Right atrium auricular region (tissue), 2 donors: ENCODE measurements around the gene PTPN14. TPM values are rescaled to one million over a fixed set of nuclear protein-coding genes. Genes with fewer than 3 reads are reported as not detected.

Experiments
- DNase-seq: peaks from one replicate; pipeline ENCODE4 v3.0.0-alpha.2; 2019; ENCODE audit warnings: low spot score
- H3K27ac ChIP-seq, 2 donors: fragments of 200-600 bp; sonication (generic); 1 replicate in 1 of 2; 2 replicates in 1 of 2; pipeline ENCODE4 v1.5.1; 2016 to 2019
- H3K27me3 ChIP-seq, 2 donors: fragments of 200-600 bp; sonication (generic); one replicate each; pipeline versions ENCODE4 v1.5.1 to v1.6.0; 2017 to 2019
- H3K36me3 ChIP-seq: fragments of 200-600 bp; sonication (generic); one replicate; pipeline ENCODE4 v1.5.1; 2016
- H3K4me1 ChIP-seq, 2 donors: fragments of 200-600 bp; sonication (generic); one replicate each; pipeline versions ENCODE4 v1.5.1 to v1.6.0; 2017 to 2019
- H3K4me3 ChIP-seq, 2 donors: fragments of 200-600 bp; sonication (generic); 1 replicate in 1 of 2; 2 replicates in 1 of 2; pipeline ENCODE4 v1.5.1; 2017 to 2019; ENCODE audit warnings: mild to moderate bottlenecking in 1 of 2, moderate library complexity in 1 of 2
- H3K9me3 ChIP-seq, 2 donors: fragments of 200-600 bp; sonication (generic); one replicate each; pipeline ENCODE4 v1.5.1; 2019
- CTCF ChIP-seq, 2 donors: fragments of 200-600 bp; sonication (generic); IDR thresholded peaks; one replicate each; pipeline ENCODE4 v1.5.1; 2019; ENCODE audit warnings: antibody characterized with exemption in 2 of 2
- total RNA-seq, 2 donors: library from RNA; depleted of rRNA; stranded (reverse); fragments of >200 nt; gene quantifications; one replicate each; pipeline ENCODE4 v1.1.0, GENCODE V29; 2016

The PTPN14 gene
- total RNA-seq, 2 donors from 2014 or later = 8.4 to 27.2 TPM

GRCh38 chr1:214550857-214551435 is 456 bp downstream of the PTPN14 start:
- H3K27me3 ChIP-seq = no peaks in the 10 kb centered on the region
- peak overlapping the region; percentile 74 to 87 for H3K4me3 ChIP-seq
- H3K27ac ChIP-seq = peak overlapping the region; percentile 94 to 97
- H3K36me3 ChIP-seq = no peaks in the 10 kb centered on the region
- no peak for DNase-seq
- peaks cover 0 to 38% of the 10 kb centered on the region in 2 donors for H3K4me1 ChIP-seq
- H3K9me3 ChIP-seq = no peaks in the 10 kb centered on the region
- no peak for TF ChIP-seq CTCF (IDR thresholded peaks at IDR 0.05)

GRCh38 chr1:214550013-214550856 is 1.2 kb downstream of the PTPN14 start:
- peak in 1 of 2 donors; percentile 37 for TF ChIP-seq CTCF (IDR thresholded peaks at IDR 0.05)
- Histone ChIP-seq H3K4me1 (peaks cover 0 to 38% of the 10 kb centered on the region in 2 donors), H3K27me3 (no peaks in the 10 kb centered on the region), H3K36me3 (no peaks in the 10 kb centered on the region), H3K4me3 (peak overlapping the region; percentile 74 to 87), H3K9me3 (no peaks in the 10 kb centered on the region), H3K27ac (peak overlapping the region; percentile 94 to 97)
- no peak for DNase-seq

- Histone ChIP-seq H3K4me1 (peaks cover 0 to 38% of the 10 kb centered on the region in 2 donors), H3K27ac (peak overlapping the region in 1 of 2 donors; percentile 94), H3K9me3 (no peaks in the 10 kb centered on the region), H3K36me3 (no peaks in the 10 kb centered on the region), H3K4me3 (peak overlapping the region in 1 of 2 donors; percentile 74), H3K27me3 (no peaks in the 10 kb centered on the region)
- no peak for DNase-seq
- TF ChIP-seq CTCF (IDR thresholded peaks at IDR 0.05) = no peak
Measured at GRCh38 chr1:214549604-214550003, 1.8 kb downstream of the PTPN14 start.

GRCh38 chr1:214548988-214549387 is 2.4 kb downstream of the PTPN14 start:
- H3K9me3 ChIP-seq = no peaks in the 10 kb centered on the region
- H3K27me3 ChIP-seq = no peaks in the 10 kb centered on the region
- H3K4me1 ChIP-seq = peaks cover 0 to 38% of the 10 kb centered on the region in 2 donors
- no peak for TF ChIP-seq CTCF (IDR thresholded peaks at IDR 0.05)
- no peak overlapping the region for H3K27ac ChIP-seq
- H3K4me3 ChIP-seq = peak overlapping the region in 1 of 2 donors; percentile 74
- no peaks in the 10 kb centered on the region for H3K36me3 ChIP-seq
- peak; percentile 79 for DNase-seq

- no peak overlapping the region for H3K4me3 ChIP-seq
- no peak for DNase-seq
Measured at GRCh38 chr1:214548271-214548670, 3.1 kb downstream of the PTPN14 start.

More at GRCh38 chr1:214548271-214548670, 3.1 kb downstream of the PTPN14 start:
- TF ChIP-seq CTCF (IDR thresholded peaks at IDR 0.05) = no peak
- Histone ChIP-seq H3K27ac (no peak overlapping the region), H3K9me3 (no peaks in the 10 kb centered on the region), H3K27me3 (no peaks in the 10 kb centered on the region), H3K4me1 (peaks cover 0 to 37% of the 10 kb centered on the region in 2 donors), H3K36me3 (no peaks in the 10 kb centered on the region)
